Measurements from ENCODE around the gene MLYCD.

MLYCD gene

DNA sequence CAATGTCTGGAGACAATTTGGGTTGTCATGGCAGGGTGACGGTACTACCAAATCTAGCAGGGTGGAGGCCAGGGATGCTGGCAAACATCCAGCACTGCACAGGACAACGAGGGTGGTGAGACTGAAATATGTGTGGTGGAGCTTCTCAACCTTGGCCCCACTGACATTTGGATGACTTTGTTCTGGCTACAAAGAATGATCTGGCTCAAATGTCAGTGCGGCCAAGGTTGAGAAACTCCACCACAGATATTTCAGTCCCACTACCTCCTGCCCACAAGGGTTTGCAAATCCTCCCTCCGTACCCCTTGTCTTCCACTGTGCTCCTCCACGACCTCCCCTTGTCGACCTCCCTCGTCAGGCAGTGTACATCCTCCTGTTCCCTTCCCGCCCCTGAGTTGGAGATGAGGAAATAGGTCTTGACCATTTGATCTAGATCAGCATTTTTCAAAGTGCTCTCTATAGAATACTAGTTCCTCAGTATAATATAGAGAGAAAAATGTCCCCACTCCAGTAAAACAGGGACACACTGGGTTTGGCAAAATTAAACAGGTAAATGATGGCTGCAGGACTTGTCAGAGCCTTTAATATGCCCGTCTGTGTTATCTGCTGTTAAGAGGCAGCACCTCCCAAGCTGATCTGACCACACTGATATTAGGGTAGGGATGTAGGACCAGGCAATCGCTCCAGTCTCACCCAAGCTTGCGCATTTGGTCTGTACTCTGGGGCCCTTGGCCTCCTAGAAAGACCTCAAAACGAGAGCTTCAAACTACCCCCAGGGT, 60.9 kb downstream of the MLYCD start:
- Histone ChIP-seq H3K4me1 (ENCODE audit: insufficient read depth, low read length, severe bottlenecking) (no peaks in the 10 kb centered on the region), H3K4me3 (ENCODE audit: low read depth, low read length, poor library complexity, severe bottlenecking) (no peak overlapping the region), H3F3A (ENCODE audit: insufficient read depth, low read length) (no peaks in the 10 kb centered on the region), H2AFZ (ENCODE audit: low read length) (no peak overlapping the region), H3K9me3 (ENCODE audit: low read length) (no peaks in the 10 kb centered on the region), H3K9me2 (ENCODE audit: low read depth, low read length) (no peaks in the 10 kb centered on the region), H3K4me2 (ENCODE audit: low read length) (no peak overlapping the region), H3K36me3 (ENCODE audit: insufficient read depth, low read length) (no peaks in the 10 kb centered on the region), H3K27ac (ENCODE audit: low read depth, low read length, poor library complexity, severe bottlenecking) (no peak overlapping the region), H4K20me1 (ENCODE audit: insufficient read depth, low read length) (no peaks in the 10 kb centered on the region), H3K79me2 (ENCODE audit: insufficient read depth, low read length) (no peaks in the 10 kb centered on the region), H3K27me3 (ENCODE audit: insufficient read depth, low read length) (peaks cover 13% of the 10 kb centered on the region; the same call in 1 of the 2 replicates), H3K9ac (ENCODE audit: low read length) (no peak overlapping the region)
- TF ChIP-seq, protein P1, sequence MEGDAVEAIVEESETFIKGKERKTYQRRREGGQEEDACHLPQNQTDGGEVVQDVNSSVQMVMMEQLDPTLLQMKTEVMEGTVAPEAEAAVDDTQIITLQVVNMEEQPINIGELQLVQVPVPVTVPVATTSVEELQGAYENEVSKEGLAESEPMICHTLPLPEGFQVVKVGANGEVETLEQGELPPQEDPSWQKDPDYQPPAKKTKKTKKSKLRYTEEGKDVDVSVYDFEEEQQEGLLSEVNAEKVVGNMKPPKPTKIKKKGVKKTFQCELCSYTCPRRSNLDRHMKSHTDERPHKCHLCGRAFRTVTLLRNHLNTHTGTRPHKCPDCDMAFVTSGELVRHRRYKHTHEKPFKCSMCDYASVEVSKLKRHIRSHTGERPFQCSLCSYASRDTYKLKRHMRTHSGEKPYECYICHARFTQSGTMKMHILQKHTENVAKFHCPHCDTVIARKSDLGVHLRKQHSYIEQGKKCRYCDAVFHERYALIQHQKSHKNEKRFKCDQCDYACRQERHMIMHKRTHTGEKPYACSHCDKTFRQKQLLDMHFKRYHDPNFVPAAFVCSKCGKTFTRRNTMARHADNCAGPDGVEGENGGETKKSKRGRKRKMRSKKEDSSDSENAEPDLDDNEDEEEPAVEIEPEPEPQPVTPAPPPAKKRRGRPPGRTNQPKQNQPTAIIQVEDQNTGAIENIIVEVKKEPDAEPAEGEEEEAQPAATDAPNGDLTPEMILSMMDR (IDR thresholded peaks at IDR 0.05; ENCODE audit: low read length) = no peak
- TF ChIP-seq EZH2 (IDR thresholded peaks at IDR 0.05; ENCODE audit: borderline replicate concordance, low read length) = no peak

- H3K4me2 ChIP-seq (ENCODE audit: low read length) = no peak overlapping the region
- no peak overlapping the region for H3K4me3 ChIP-seq (ENCODE audit: low read depth, low read length, poor library complexity, severe bottlenecking)
These were observed 61.8 kb downstream of the MLYCD start for GRCh38 chr16:83960521-83961249.

DNA sequence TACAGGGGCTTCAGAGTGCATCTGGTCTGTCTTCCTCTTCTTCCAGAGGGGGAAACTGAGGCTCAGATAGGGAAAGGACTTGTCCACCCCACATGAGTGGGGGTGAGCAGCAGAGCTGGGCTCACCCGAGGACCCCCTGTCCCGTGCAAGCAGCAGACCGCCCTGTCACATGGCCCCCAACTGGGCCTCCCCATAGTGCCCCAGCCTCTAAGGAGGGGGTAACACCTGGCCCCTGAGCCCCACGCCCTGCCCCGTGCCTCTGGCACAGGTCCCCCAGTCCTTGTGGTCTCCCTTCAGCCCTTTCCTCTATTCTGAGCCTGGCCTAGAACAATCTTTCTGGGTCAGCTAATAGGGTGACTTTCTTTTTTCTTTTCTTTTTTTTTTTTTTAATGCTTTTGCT, 62.7 kb downstream of the MLYCD start:
- Histone ChIP-seq H3K9me3 (ENCODE audit: low read length) (no peaks in the 10 kb centered on the region), H3K9ac (ENCODE audit: low read length) (no peak overlapping the region), H3K27ac (ENCODE audit: low read depth, low read length, poor library complexity, severe bottlenecking) (no peak overlapping the region), H3K4me3 (ENCODE audit: low read depth, low read length, poor library complexity, severe bottlenecking) (no peak overlapping the region), H4K20me1 (ENCODE audit: insufficient read depth, low read length) (no peaks in the 10 kb centered on the region), H3K9me2 (ENCODE audit: low read depth, low read length) (no peaks in the 10 kb centered on the region), H2AFZ (ENCODE audit: low read length) (no peak overlapping the region), H3F3A (ENCODE audit: insufficient read depth, low read length) (no peaks in the 10 kb centered on the region), H3K36me3 (ENCODE audit: insufficient read depth, low read length) (no peaks in the 10 kb centered on the region), H3K4me1 (ENCODE audit: insufficient read depth, low read length, severe bottlenecking) (no peaks in the 10 kb centered on the region), H3K27me3 (ENCODE audit: insufficient read depth, low read length) (peaks cover 13% of the 10 kb centered on the region; the same call in 1 of the 2 replicates), H3K4me2 (ENCODE audit: low read length) (no peak overlapping the region), H3K79me2 (ENCODE audit: insufficient read depth, low read length) (no peaks in the 10 kb centered on the region)
- no peak for TF ChIP-seq EZH2 (IDR thresholded peaks at IDR 0.05; ENCODE audit: borderline replicate concordance, low read length)
- TF ChIP-seq, protein P1 (IDR thresholded peaks at IDR 0.05; ENCODE audit: low read length) = no peak

More at GRCh38 chr16:83960521-83961249, 61.8 kb downstream of the MLYCD start:
- no peaks in the 10 kb centered on the region for H3K4me1 ChIP-seq (ENCODE audit: insufficient read depth, low read length, severe bottlenecking)
- no peaks in the 10 kb centered on the region for H3K9me2 ChIP-seq (ENCODE audit: low read depth, low read length)
- no peaks in the 10 kb centered on the region for H3K9me3 ChIP-seq (ENCODE audit: low read length)
- no peaks in the 10 kb centered on the region for H4K20me1 ChIP-seq (ENCODE audit: insufficient read depth, low read length)
- H3K36me3 ChIP-seq (ENCODE audit: insufficient read depth, low read length) = no peaks in the 10 kb centered on the region
- no peak overlapping the region for H3K9ac ChIP-seq (ENCODE audit: low read length)
- no peak overlapping the region for H3K27ac ChIP-seq (ENCODE audit: low read depth, low read length, poor library complexity, severe bottlenecking)
- H3K79me2 ChIP-seq (ENCODE audit: insufficient read depth, low read length) = no peaks in the 10 kb centered on the region
- no peak overlapping the region for H2AFZ ChIP-seq (ENCODE audit: low read length)
- no peaks in the 10 kb centered on the region for H3F3A ChIP-seq (ENCODE audit: insufficient read depth, low read length)
- TF ChIP-seq, protein P1 (IDR thresholded peaks at IDR 0.05; ENCODE audit: low read length) = no peak
- no peak for TF ChIP-seq EZH2 (IDR thresholded peaks at IDR 0.05; ENCODE audit: borderline replicate concordance, low read length)
- peaks cover 13% of the 10 kb centered on the region; the same call in 1 of the 2 replicates for H3K27me3 ChIP-seq (ENCODE audit: insufficient read depth, low read length)
